HG03469 (cell line): ENCODE measurements around the gene PTPRC.
A peak's percentile ranks its signal among the peaks of the same experiment; 100 is the strongest.

Source experiments
- ATAC-seq: cut with Tn5 transposase; IDR thresholded peaks from one replicate; pipeline ENCODE4 v1.9.1; 2021; ENCODE audit warnings: mild to moderate bottlenecking, moderate library complexity, moderate number of reproducible peaks; ENCODE audit not compliant: unreplicated experiment

Gene PTPRC

DNA sequence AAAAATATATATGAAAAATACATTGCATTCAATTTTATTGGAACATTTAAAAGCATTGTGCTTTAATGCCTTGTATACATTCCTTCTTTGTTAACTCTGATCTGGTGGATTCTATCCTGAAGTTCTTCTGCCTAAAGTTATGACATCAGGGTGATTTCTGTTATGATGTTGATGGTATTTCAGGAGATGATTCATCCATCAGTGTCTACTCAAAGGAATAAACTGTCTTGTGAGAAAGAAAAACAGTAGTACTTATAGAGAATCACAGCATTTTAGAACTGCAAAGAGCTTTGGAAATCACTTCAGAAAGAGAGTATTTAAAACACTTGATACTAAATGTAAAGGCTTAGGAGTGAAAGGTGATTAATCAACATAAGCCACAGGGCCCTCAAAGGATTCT lies 155.7 kb downstream of the PTPRC start:
- ATAC-seq = no peak

GRCh38 chr1:198797656-198798055 lies 158.8 kb downstream of the PTPRC start:
- no peak for ATAC-seq

DNA sequence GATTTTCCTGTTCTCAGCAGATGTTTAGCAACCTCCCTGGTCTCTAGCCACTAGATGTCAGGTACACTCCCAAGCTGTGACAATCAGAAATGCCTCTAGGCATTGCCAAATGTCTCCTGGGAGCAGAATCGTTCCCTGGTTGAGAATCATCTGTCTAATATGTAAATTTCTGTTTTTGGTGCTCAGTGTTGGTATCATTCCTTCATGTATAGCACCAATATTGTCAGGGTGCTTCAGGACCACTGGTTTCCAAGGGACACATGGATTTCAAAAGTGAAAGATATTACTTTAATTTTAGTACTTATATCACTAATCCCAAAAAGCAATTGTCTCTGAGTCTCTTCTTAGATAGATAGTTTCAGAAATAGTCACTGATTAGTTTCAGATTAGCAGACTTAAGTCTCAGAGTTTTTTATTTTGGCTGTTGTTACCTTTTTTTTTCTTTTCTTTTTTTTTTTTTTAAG lies 160.1 kb downstream of the PTPRC start:
- peak; percentile 63 for ATAC-seq

GRCh38 chr1:198805498-198806151 lies 166.8 kb downstream of the PTPRC start:
- ATAC-seq = no peak

GRCh38 chr1:198806861-198807260 lies 168.0 kb downstream of the PTPRC start:
- ATAC-seq = no peak
